Panc1 (cell line): ENCODE results near the gene ZDHHC8. TPM values are rescaled to one million over a fixed set of nuclear protein-coding genes. Genes with fewer than 3 reads are reported as not detected.

Experiments used
- ATAC-seq: fragments of 200-7000 bp; cut with Tn5 transposase; 2 replicates; pipeline ENCODE4 v1.9.1; 2020; ENCODE audit warnings: mild to moderate bottlenecking, moderate library complexity
- BruUV-seq: library from RNA; stranded (reverse); fragments of 400-500 nt; replicated peaks from 2 replicates; lab custom pipeline; 2021; lab: Mats Ljungman, UMichigan
- CTCF ChIA-PET: fragments of 300-600 bp; sonication (Branson Sonifier 250); formaldehyde crosslinking; loops from one replicate; lab custom pipeline; 2022; ENCODE audit warnings: antibody characterized with exemption; lab: Charles Lee
- POLR2A ChIA-PET: fragments of 300-600 bp; sonication (Branson Sonifier 250); formaldehyde crosslinking; loops from one replicate; lab custom pipeline; 2022; ENCODE audit warnings: antibody characterized with exemption; lab: Charles Lee
- DNase-seq: peaks from one replicate; pipeline ENCODE4 v3.0.0-alpha.2; 2010; ENCODE audit warnings: low read depth, low spot score
- H3K27ac ChIP-seq: 2 replicates; pipeline ENCODE4 v1.5.1; 2011; ENCODE audit warnings: mild to moderate bottlenecking, low read length, inconsistent platforms
- H3K27me3 ChIP-seq: fragments of 200-500 bp; sonication (Bioruptor generic); 2 replicates; pipeline ENCODE4 v1.6.0; 2014; ENCODE audit warnings: low read length, inconsistent platforms; ENCODE audit not compliant: control insufficient read depth, insufficient read depth
- H3K36me3 ChIP-seq: fragments of 200-500 bp; sonication (Bioruptor generic); 2 replicates; pipeline ENCODE4 v1.5.1; 2014; ENCODE audit warnings: inconsistent platforms, mild to moderate bottlenecking, low read length, moderate library complexity; ENCODE audit not compliant: control insufficient read depth, insufficient read depth
- H3K4me1 ChIP-seq: 2 replicates; pipeline ENCODE4 v1.5.1; 2011; ENCODE audit warnings: inconsistent platforms, mild to moderate bottlenecking, low read length, moderate library complexity; ENCODE audit not compliant: control insufficient read depth, insufficient read depth
- H3K4me3 ChIP-seq, 2 experiments: 2 replicates each; pipeline ENCODE4 v1.5.1; 2011 to 2012; ENCODE audit warnings: low read depth in 2 of 2, low read length in 2 of 2, mild to moderate bottlenecking in 2 of 2, inconsistent platforms in 1 of 2, moderate library complexity in 1 of 2
- H3K9me3 ChIP-seq: fragments of 200-500 bp; sonication (Bioruptor generic); 2 replicates; pipeline ENCODE4 v1.5.1; 2014; ENCODE audit warnings: low read depth, mild to moderate bottlenecking, inconsistent platforms, low read length, moderate library complexity; ENCODE audit not compliant: control insufficient read depth, insufficient read depth
- POLR2AphosphoS5 ChIP-seq: IDR thresholded peaks from 2 replicates; pipeline ENCODE4 v1.6.1; 2012; ENCODE audit warnings: mild to moderate bottlenecking, low read depth, low read length, moderate library complexity
- SIN3A ChIP-seq: IDR thresholded peaks from 2 replicates; pipeline ENCODE4 v1.6.1; 2012; ENCODE audit warnings: low read depth, mild to moderate bottlenecking, low read length, moderate library complexity, borderline replicate concordance; ENCODE audit not compliant: insufficient read depth
- TCF7L2 ChIP-seq: IDR thresholded peaks from 2 replicates; pipeline ENCODE4 v1.6.1; 2011; ENCODE audit warnings: mild to moderate bottlenecking, low read depth, low read length, inconsistent platforms
- in situ Hi-C: cut with HindIII; loops from 2 replicates; pipeline ENCODE4 v1.10.0; 2016; ENCODE audit warnings: low sequenced_read_pairs, low pct_unique_long_range_greater_than_20kb
- intact Hi-C: fragments of 100-400 bp; cut with micrococcal nuclease; formaldehyde crosslinking; loops from one replicate; pipeline ENCODE4 v1.10.0; 2022; ENCODE audit not compliant: unreplicated experiment
- total RNA-seq: library from RNA; stranded (reverse); gene quantifications from one replicate; pipeline ENCODE4 v1.2.1, GENCODE V29; 2021; ENCODE audit not compliant: unreplicated experiment
- TF ChIP-seq, protein P1 (sequence below), 2 experiments: IDR thresholded peaks; 2 replicates each; pipeline ENCODE4 v1.6.1; 2011 to 2012; ENCODE audit warnings: low read depth in 2 of 2, control low read depth in 1 of 2, low read length in 1 of 2, mild to moderate bottlenecking in 1 of 2, moderate library complexity in 1 of 2; ENCODE audit not compliant: insufficient read depth in 1 of 2
- TF ChIP-seq, protein P2 (sequence below): fragments of 450-650 bp; IDR thresholded peaks from 2 replicates; pipeline ENCODE4 v1.5.1; 2017; ENCODE audit warnings: mild to moderate bottlenecking

The ZDHHC8 gene
- total RNA-seq, 1 experiment from 2014 or later: 79.0 TPM

DNA sequence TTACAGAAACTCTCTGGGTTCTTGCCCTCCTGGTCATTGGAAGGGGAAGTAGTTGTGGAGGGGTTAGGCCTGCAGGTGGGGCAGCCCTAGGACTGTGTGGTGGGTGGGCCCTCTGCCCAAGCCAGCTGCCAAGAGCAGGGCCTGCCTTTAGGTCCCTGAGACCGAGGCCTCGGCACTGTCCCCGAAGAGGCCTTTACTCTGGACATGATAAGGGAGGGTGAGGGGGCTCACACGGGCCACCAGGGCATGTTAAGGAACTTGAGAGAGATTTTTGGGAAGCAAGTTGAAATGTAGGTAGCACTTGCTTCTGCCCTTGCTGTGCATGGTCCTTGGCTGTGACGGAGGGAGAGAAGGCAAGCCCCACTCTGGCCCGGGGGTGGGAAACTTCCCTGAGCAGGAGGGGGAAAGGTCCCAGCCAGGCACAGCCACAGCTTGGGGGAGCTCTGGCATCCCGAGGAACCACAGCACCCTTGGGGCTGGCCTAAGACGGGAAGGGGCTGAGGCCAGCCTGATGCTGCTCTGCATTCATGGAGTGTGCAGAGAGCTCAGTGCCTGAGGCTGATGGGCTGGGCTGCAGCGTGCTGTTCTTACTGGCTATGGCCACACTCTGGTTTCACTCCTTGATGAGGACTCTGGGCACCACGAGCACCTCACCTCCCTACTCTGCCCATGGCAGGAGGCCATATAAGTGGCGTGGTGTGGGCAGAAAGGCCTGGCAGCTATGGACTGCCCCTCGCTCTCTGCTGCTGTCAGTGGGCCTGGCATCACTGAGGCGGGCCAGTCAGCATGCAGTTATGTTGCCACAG, 23.4 kb upstream of the ZDHHC8 start:
- CTCF ChIA-PET: interaction anchor here (0.6 kb wide), 1 partner anchor 142 kb away, joined by 3 read pairs; no protein-coding TSS in a partner anchor
- Histone ChIP-seq H3K4me1 (peaks cover 5% of the 10 kb centered on the region), H3K27ac (no peak overlapping the region), H3K9me3 (no peaks in the 10 kb centered on the region), H3K27me3 (no peaks in the 10 kb centered on the region), H3K4me3 (no peak overlapping the region), H3K36me3 (peaks cover under 1% of the 10 kb centered on the region)
- POLR2A ChIA-PET: no interaction called here
- intact Hi-C loops (no loop called here), in situ Hi-C loops (no loop called here)
- DNase-seq (no peak), ATAC-seq (no peak)
- BruUV-seq: no TSS peak
- no peak for TF ChIP-seq TCF7L2
- TF ChIP-seq, protein P1, sequence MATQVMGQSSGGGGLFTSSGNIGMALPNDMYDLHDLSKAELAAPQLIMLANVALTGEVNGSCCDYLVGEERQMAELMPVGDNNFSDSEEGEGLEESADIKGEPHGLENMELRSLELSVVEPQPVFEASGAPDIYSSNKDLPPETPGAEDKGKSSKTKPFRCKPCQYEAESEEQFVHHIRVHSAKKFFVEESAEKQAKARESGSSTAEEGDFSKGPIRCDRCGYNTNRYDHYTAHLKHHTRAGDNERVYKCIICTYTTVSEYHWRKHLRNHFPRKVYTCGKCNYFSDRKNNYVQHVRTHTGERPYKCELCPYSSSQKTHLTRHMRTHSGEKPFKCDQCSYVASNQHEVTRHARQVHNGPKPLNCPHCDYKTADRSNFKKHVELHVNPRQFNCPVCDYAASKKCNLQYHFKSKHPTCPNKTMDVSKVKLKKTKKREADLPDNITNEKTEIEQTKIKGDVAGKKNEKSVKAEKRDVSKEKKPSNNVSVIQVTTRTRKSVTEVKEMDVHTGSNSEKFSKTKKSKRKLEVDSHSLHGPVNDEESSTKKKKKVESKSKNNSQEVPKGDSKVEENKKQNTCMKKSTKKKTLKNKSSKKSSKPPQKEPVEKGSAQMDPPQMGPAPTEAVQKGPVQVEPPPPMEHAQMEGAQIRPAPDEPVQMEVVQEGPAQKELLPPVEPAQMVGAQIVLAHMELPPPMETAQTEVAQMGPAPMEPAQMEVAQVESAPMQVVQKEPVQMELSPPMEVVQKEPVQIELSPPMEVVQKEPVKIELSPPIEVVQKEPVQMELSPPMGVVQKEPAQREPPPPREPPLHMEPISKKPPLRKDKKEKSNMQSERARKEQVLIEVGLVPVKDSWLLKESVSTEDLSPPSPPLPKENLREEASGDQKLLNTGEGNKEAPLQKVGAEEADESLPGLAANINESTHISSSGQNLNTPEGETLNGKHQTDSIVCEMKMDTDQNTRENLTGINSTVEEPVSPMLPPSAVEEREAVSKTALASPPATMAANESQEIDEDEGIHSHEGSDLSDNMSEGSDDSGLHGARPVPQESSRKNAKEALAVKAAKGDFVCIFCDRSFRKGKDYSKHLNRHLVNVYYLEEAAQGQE (IDR thresholded peaks at IDR 0.05; ENCODE audit: insufficient read depth in 1 of 2, low read depth in 2 of 2, low read length in 1 of 2): no peak
- no peak for TF ChIP-seq SIN3A

- H3K27ac ChIP-seq: no peak overlapping the region
- no TSS peak for BruUV-seq
- H3K4me1 ChIP-seq: peaks cover 5% of the 10 kb centered on the region
- CTCF ChIA-PET: no interaction called here
- intact Hi-C loops: no loop called here
- no peak for DNase-seq
- no peaks in the 10 kb centered on the region for H3K27me3 ChIP-seq
- ATAC-seq: no peak
- in situ Hi-C loops: no loop called here
- no peaks in the 10 kb centered on the region; the same call in 1 of the 2 replicates for H3K36me3 ChIP-seq
- H3K4me3 ChIP-seq: no peak overlapping the region
- TF ChIP-seq POLR2AphosphoS5 (no peak), TCF7L2 (no peak), SIN3A (no peak)
- TF ChIP-seq, protein P2, sequence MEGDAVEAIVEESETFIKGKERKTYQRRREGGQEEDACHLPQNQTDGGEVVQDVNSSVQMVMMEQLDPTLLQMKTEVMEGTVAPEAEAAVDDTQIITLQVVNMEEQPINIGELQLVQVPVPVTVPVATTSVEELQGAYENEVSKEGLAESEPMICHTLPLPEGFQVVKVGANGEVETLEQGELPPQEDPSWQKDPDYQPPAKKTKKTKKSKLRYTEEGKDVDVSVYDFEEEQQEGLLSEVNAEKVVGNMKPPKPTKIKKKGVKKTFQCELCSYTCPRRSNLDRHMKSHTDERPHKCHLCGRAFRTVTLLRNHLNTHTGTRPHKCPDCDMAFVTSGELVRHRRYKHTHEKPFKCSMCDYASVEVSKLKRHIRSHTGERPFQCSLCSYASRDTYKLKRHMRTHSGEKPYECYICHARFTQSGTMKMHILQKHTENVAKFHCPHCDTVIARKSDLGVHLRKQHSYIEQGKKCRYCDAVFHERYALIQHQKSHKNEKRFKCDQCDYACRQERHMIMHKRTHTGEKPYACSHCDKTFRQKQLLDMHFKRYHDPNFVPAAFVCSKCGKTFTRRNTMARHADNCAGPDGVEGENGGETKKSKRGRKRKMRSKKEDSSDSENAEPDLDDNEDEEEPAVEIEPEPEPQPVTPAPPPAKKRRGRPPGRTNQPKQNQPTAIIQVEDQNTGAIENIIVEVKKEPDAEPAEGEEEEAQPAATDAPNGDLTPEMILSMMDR: no peak
- TF ChIP-seq, protein P1 (IDR thresholded peaks at IDR 0.05; ENCODE audit: insufficient read depth in 1 of 2, low read depth in 2 of 2, low read length in 1 of 2): no peak
- POLR2A ChIA-PET: no interaction called here
- no peaks in the 10 kb centered on the region for H3K9me3 ChIP-seq
Measured at GRCh38 chr22:20108757-20109230, 22.8 kb upstream of the ZDHHC8 start.
